GOT3 (cell line): ENCODE results near the gene PFN1.

Experiments used
- DNase-seq: peaks from one replicate; lab custom pipeline; 2025; ENCODE audit warnings: mixed read lengths; lab: John Stamatoyannopoulos, UW

PFN1 gene

DNA sequence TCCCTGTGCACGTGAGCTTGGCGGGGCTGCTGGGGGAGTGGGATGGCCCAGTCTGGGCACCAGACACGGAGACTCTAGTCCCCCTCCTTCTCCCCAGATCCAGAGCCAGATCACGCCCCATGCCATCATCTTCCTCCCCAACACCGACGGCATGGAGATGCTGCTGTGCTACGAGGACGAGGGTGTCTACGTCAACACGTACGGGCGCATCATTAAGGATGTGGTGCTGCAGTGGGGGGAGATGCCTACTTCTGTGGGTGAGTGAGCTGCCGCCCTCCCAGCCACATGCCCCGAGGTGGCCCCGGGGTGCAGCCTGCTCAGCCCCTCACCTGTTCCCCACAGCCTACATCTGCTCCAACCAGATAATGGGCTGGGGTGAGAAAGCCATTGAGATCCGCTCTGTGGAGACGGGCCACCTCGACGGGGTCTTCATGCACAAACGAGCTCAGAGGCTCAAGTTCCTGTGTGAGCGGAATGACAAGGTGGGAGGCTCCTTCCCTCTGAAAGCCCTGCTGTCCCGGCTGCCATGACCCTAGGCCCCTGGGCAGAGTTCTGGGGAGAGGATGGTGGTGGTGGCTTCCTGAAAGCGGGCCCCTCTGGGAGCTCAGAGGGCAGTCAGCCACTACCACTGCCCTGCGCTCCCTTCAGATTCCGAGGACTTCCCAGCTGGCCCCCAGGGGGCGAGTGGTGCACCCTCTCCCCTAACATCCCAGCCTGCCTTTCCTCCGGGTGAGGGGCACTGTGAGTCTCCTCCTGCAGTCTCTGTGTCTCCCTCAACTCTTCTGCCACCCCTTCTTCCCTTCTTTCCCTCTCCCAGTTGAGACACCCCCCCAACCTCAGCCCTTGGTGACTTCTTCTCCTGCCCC, 51.8 kb downstream of the PFN1 start:
- DNase-seq: no peak

DNA sequence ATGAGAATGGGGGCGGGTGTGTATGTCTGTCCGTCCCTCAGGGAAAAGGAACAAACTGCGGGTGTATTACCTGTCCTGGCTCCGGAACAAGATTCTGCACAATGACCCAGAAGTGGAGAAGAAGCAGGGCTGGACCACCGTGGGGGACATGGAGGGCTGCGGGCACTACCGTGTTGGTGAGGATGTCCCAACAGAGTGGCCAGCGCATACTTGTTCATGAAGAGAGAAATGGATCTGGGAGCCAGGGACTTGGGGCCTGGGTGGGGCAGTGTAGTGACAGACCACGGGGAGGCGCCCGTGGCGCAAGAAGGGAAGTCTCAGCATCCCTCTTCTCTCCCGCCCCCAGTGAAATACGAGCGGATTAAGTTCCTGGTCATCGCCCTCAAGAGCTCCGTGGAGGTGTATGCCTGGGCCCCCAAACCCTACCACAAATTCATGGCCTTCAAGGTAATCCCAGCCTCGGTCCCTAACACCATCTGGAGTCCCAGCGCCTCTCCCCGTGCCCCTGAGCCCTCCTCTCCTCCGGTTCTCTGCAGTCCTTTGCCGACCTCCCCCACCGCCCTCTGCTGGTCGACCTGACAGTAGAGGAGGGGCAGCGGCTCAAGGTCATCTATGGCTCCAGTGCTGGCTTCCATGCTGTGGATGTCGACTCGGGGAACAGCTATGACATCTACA, 52.5 kb downstream of the PFN1 start:
- no peak for DNase-seq
